Breast epithelium (tissue), 3 donors: ENCODE data around the gene STK17A.

Experiments used
- POLR2A ChIP-seq: fragments of 450-650 bp; IDR thresholded peaks from one replicate; pipeline ENCODE4 v1.6.1; 2016; ENCODE audit warnings: antibody characterized with exemption, mild to moderate bottlenecking, moderate library complexity
- POLR2AphosphoS5 ChIP-seq, 3 donors: sonication (generic); formaldehyde crosslinking; IDR thresholded peaks; one replicate each; pipeline ENCODE4 v1.6.1; 2017; ENCODE audit warnings: antibody characterized with exemption in 3 of 3
- TF ChIP-seq, protein P1 (sequence below), 3 donors: fragments of 450-650 bp; IDR thresholded peaks; one replicate each; pipeline ENCODE4 v1.5.1; 2016 to 2017; ENCODE audit warnings: antibody characterized with exemption in 3 of 3, mild to moderate bottlenecking in 3 of 3, moderate library complexity in 3 of 3

DNA sequence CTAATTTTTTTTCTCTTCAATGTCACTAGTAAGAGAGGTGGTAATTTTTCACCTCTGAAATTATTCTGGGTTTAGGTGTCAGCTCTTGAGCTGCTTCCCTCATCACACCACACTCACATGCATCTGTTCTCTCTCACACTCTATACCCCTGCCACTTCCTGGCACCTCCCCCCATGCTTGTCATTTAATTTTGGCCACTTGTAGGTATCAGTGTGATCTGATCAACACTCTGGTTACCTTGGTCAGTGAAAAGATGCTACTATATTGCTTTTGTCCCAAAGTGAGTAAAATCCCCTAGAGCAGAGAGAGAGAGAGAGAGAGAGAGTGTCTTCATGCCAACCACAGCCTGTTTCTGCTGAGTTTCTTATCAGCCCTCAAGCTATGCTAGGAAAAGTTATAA is 42.5 kb downstream of the STK17A start:
- no peak for TF ChIP-seq POLR2AphosphoS5 (IDR thresholded peaks at IDR 0.05)
- TF ChIP-seq, protein P1, sequence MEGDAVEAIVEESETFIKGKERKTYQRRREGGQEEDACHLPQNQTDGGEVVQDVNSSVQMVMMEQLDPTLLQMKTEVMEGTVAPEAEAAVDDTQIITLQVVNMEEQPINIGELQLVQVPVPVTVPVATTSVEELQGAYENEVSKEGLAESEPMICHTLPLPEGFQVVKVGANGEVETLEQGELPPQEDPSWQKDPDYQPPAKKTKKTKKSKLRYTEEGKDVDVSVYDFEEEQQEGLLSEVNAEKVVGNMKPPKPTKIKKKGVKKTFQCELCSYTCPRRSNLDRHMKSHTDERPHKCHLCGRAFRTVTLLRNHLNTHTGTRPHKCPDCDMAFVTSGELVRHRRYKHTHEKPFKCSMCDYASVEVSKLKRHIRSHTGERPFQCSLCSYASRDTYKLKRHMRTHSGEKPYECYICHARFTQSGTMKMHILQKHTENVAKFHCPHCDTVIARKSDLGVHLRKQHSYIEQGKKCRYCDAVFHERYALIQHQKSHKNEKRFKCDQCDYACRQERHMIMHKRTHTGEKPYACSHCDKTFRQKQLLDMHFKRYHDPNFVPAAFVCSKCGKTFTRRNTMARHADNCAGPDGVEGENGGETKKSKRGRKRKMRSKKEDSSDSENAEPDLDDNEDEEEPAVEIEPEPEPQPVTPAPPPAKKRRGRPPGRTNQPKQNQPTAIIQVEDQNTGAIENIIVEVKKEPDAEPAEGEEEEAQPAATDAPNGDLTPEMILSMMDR (IDR thresholded peaks at IDR 0.05), result no peak
- TF ChIP-seq POLR2A, result no peak
